A549 (cell line): Measurements from ENCODE around the gene AJUBA. TPM values are rescaled to one million over a fixed set of nuclear protein-coding genes. Genes with fewer than 3 reads are reported as not detected.

ENCODE experiments used
- BHLHE40 ChIP-seq: IDR thresholded peaks from 2 replicates; pipeline ENCODE4 v1.6.1; 2012; ENCODE audit warnings: low read depth, low read length, inconsistent platforms
- CBX2 ChIP-seq: fragments of 200-600 bp; sonication (generic); IDR thresholded peaks from 2 replicates; pipeline ENCODE4 v1.6.1; 2016; ENCODE audit warnings: low read depth, mild to moderate bottlenecking, borderline replicate concordance
- CEBPB ChIP-seq, 2 experiments: fragments of >200 bp in 1 of 2; sonication (Bioruptor Twin) in 1 of 2; formaldehyde crosslinking in 1 of 2; IDR thresholded peaks; 2 replicates each; pipeline ENCODE4 v1.6.1; 2012 to 2016
- CHD2 ChIP-seq: fragments of 150-350 bp; IDR thresholded peaks from 2 replicates; pipeline ENCODE4 v1.6.1; 2014; ENCODE audit warnings: low read length; ENCODE audit not compliant: partially characterized antibody
- CTCF ChIP-seq: fragments of >200 bp; sonication (Bioruptor Twin); formaldehyde crosslinking; IDR thresholded peaks from 3 replicates; pipeline ENCODE4 v1.5.1; 2016
- EHMT2 ChIP-seq: fragments of 200-600 bp; sonication (generic); IDR thresholded peaks from 2 replicates; pipeline ENCODE4 v1.6.1; 2016; ENCODE audit warnings: antibody characterized with exemption, low read depth, mild to moderate bottlenecking, moderate library complexity
- FOSB ChIP-seq: fragments of 250-450 bp; sonication (Bioruptor Pico); IDR thresholded peaks from 2 replicates; pipeline ENCODE4 v1.5.0; 2020; ENCODE audit warnings: mild to moderate bottlenecking, moderate library complexity
- FOSL2 ChIP-seq, 2 experiments: fragments of 450-650 bp in 1 of 2; fragments of >200 bp in 1 of 2; sonication (Bioruptor Twin) in 1 of 2; formaldehyde crosslinking; IDR thresholded peaks; 2 replicates each; pipeline versions ENCODE4 v1.5.0 to v1.6.1; 2016 to 2020; ENCODE audit warnings: mild to moderate bottlenecking in 1 of 2, moderate library complexity in 1 of 2
- FOXS1 ChIP-seq: fragments of 250-450 bp; sonication (Bioruptor Pico); IDR thresholded peaks from 2 replicates; pipeline ENCODE4 v1.5.0; 2020; ENCODE audit warnings: mild to moderate bottlenecking, moderate library complexity
- HDAC2 ChIP-seq: fragments of 200-600 bp; sonication (generic); IDR thresholded peaks from 2 replicates; pipeline ENCODE4 v1.6.1; 2016
- HMGXB4 ChIP-seq: fragments of 250-450 bp; sonication (Bioruptor Pico); IDR thresholded peaks from 2 replicates; pipeline ENCODE4 v1.5.0; 2021; ENCODE audit warnings: mild to moderate bottlenecking, moderate library complexity, borderline replicate concordance
- JUN ChIP-seq, 2 experiments: fragments of >200 bp; sonication (Bioruptor Twin); formaldehyde crosslinking; IDR thresholded peaks; 2 replicates in 1 of 2; 3 replicates in 1 of 2; pipeline ENCODE4 v1.6.1; 2016 to 2017
- JUNB ChIP-seq: fragments of >200 bp; sonication (Bioruptor Twin); formaldehyde crosslinking; IDR thresholded peaks from 2 replicates; pipeline ENCODE4 v1.6.1; 2016
- MAX ChIP-seq: IDR thresholded peaks from 2 replicates; pipeline ENCODE4 v1.6.1; 2012
- NFE2L2 ChIP-seq: fragments of 150-350 bp; conservative IDR thresholded peaks from 2 replicates; pipeline ENCODE4 v1.6.1; 2014; ENCODE audit warnings: low read length
- NPAS2 ChIP-seq: fragments of 250-450 bp; sonication (Bioruptor Pico); IDR thresholded peaks from 2 replicates; pipeline ENCODE4 v1.8.0; 2022; ENCODE audit warnings: mild to moderate bottlenecking, moderate library complexity, borderline replicate concordance
- NR3C1 ChIP-seq: fragments of >200 bp; sonication (Bioruptor Twin); formaldehyde crosslinking; IDR thresholded peaks from 3 replicates; pipeline ENCODE4 v1.6.1; 2017
- PBX3 ChIP-seq: IDR thresholded peaks from 2 replicates; pipeline ENCODE4 v1.6.1; 2012
- PHF8 ChIP-seq: fragments of 200-600 bp; sonication (generic); IDR thresholded peaks from 2 replicates; pipeline ENCODE4 v1.6.1; 2016; ENCODE audit warnings: low read depth, mild to moderate bottlenecking, antibody characterized with exemption, moderate library complexity, borderline replicate concordance
- RAD21 ChIP-seq, 2 experiments: fragments of >200 bp in 1 of 2; sonication (Bioruptor Twin) in 1 of 2; formaldehyde crosslinking in 1 of 2; IDR thresholded peaks in 1 of 2; conservative IDR thresholded peaks in 1 of 2; 2 replicates in 1 of 2; 3 replicates in 1 of 2; pipeline ENCODE4 v1.6.1; 2012 to 2018; ENCODE audit warnings: inconsistent platforms in 1 of 2
- RARB ChIP-seq: fragments of 250-450 bp; sonication (Bioruptor Pico); IDR thresholded peaks from 2 replicates; pipeline ENCODE4 v1.8.0; 2021; ENCODE audit warnings: mild to moderate bottlenecking, moderate library complexity
- RCOR1 ChIP-seq: fragments of 150-350 bp; IDR thresholded peaks from 2 replicates; pipeline ENCODE4 v1.6.1; 2014; ENCODE audit warnings: antibody characterized with exemption, low read length, low read depth
- REST ChIP-seq: fragments of 200-600 bp; sonication (generic); IDR thresholded peaks from 2 replicates; pipeline ENCODE4 v1.6.1; 2016; ENCODE audit warnings: antibody characterized with exemption, mild to moderate bottlenecking, moderate library complexity
- RFX5 ChIP-seq: fragments of 450-650 bp; IDR thresholded peaks from 2 replicates; pipeline ENCODE4 v1.7.1; 2014; ENCODE audit warnings: antibody characterized with exemption, mild to moderate bottlenecking, moderate library complexity
- SREBF2 ChIP-seq: fragments of 450-650 bp; IDR thresholded peaks from 2 replicates; pipeline ENCODE4 v1.6.1; 2014; ENCODE audit warnings: mild to moderate bottlenecking, moderate library complexity
- USF2 ChIP-seq: fragments of 450-650 bp; IDR thresholded peaks from 2 replicates; pipeline ENCODE4 v1.6.1; 2014; ENCODE audit warnings: antibody characterized with exemption
- ZC3H11A ChIP-seq: fragments of 450-650 bp; IDR thresholded peaks from 2 replicates; pipeline ENCODE4 v1.6.1; 2014; ENCODE audit warnings: antibody characterized with exemption, mild to moderate bottlenecking
- polyA plus RNA-seq, 4 experiments: library from polyadenylated mRNA; depleted of rRNA in 3 of 4; stranded (reverse); fragments of >200 nt; fragmentation: RNase III in 1 of 4; extraction: RNeasy Plus Mini Kit Qiagen cat#74134 plus additional on column Dnase treatment in 1 of 4; gene quantifications; 2 replicates in 3 of 4; 3 replicates in 1 of 4; pipeline ENCODE4 v1.2.3, GENCODE V29; 2011 to 2017

The AJUBA gene
- polyA plus RNA-seq, 2 of the 4 experiments (the other 2 are of a cell fraction): 53.4 to 98.0 TPM

- TF ChIP-seq REST: no peak
- no peak for TF ChIP-seq NPAS2 (CRISPR knock-in tag)
- 0 out of 2 replicates have a peak, but pooled peaks have one; percentile 0 for TF ChIP-seq NFE2L2
- TF ChIP-seq PHF8: peak; percentile 78; the same call in 1 of the 2 replicates
- TF ChIP-seq HMGXB4 (CRISPR knock-in tag): no peak
- no peak; the same call in 1 of the 2 replicates for TF ChIP-seq RFX5
- TF ChIP-seq HDAC2: no peak
- TF ChIP-seq RAD21 (conservative IDR thresholded peaks at IDR 0.05 in 1 of 2, IDR thresholded peaks at IDR 0.05 in 1 of 2): 0 out of 5 replicates have a peak, but pooled peaks of 1 of the 2 experiments have one; percentile 11
- TF ChIP-seq EHMT2: no peak
- TF ChIP-seq RARB (CRISPR knock-in tag): no peak
- peak; percentile 97 for TF ChIP-seq MAX
- no peak for TF ChIP-seq JUNB
- peak; percentile 35; the same call in 2 of the 3 replicates for TF ChIP-seq CTCF
- TF ChIP-seq FOSB (CRISPR knock-in tag): no peak
- TF ChIP-seq RCOR1: no peak
- TF ChIP-seq ZC3H11A: no peak
- TF ChIP-seq NR3C1: no peak
- peak; percentile 88; the same call in 1 of the 2 replicates for TF ChIP-seq PBX3
- no peak for TF ChIP-seq SREBF2
- TF ChIP-seq USF2: no peak
- TF ChIP-seq CEBPB (IDR thresholded peaks at IDR 0.05): no peak
- no peak for TF ChIP-seq CBX2
- TF ChIP-seq FOSL2 (IDR thresholded peaks at IDR 0.05): no peak
- TF ChIP-seq FOSL2 (CRISPR knock-in tag; IDR thresholded peaks at IDR 0.05): peak; percentile 82
- TF ChIP-seq FOXS1 (CRISPR knock-in tag): 0 out of 2 replicates have a peak, but pooled peaks have one; percentile 20
- peak; percentile 36 for TF ChIP-seq CHD2
- peak; percentile 44; the same call in 1 of the 2 replicates for TF ChIP-seq BHLHE40
- TF ChIP-seq JUN (IDR thresholded peaks at IDR 0.05): peak; percentile 87 to 91
- TF ChIP-seq, all 56 proteins: peak for 19
Measured at GRCh38 chr14:23006544-23007419, 24.4 kb upstream of the AJUBA start (continued).
